NCI-H1092 treated with DMSO at 0.1 percent for 48 hours (cell line): ENCODE measurements around the gene PYY.
"Not testable (repeated sequence)": the region's sequence is repeated elsewhere in the genome, so short reads cannot be mapped to it uniquely, and the experiment has no call there.

Experiments
- DNase-seq: peaks from one replicate; lab custom pipeline; 2025; lab: John Stamatoyannopoulos, UW

Gene PYY

DNA sequence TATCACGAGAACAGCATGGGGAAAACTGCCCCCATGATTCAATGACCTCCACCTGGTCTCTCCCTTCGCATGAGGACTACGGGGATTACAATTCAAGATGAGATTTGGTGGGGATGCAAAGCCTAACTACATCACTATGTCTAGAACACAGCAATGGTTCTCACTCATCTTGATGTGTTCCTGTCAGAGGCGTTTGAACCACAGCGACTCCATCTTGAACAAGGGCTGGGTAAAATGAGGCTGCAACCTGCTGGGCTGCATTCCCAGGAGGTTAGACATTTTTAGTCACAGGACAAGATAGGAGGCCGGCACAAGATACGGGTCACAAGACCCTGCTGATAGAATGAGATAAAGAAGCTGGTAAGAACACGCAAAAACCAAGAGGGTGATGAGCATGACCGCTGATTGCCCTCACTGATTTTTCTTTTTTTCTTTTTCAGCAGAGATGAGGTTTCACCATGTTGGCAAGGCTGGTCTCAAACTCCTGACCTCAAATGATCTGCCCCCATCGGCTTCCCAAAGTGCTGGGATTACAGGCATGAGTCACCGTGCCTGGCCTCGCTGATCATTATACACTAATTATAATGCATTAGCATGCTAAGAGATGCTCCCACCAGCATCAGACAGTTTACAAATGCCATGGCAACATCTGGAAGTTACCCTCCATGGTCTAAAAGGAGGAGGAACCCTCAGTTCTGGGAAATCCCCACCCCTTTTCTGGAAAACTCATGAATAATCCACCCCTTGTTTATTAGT is 8.5 kb downstream of the PYY start:
- no peak for DNase-seq

DNA sequence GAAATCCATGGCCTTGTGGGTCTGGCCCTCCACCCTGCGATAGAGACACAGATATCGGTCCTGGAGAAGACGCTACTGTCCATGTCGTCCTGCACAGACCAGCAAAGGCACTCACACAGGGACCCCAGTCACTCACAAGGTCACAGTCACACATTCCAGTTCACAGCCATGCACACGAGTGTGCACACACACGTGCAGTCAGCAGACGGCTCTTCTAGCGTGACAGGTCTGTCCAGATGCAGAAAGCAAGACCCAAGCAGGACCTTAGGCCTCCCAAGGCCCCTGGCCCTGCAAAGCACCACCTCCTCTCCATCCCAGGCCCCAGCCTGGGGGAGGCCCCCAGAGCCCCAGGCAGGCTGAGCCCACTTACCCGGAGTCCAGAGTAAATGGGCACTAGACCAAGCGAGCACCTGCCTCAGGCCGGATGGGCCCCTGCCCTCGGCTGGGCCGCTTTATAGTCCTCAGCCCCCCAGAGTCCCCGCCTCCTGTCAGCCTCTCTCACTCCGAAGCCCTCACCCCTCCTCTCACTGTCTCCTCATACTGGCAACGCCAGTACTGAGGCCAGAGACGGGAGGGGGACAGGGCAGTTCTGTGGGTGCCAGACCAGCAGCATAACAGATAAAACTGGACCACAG is 11.6 kb downstream of the PYY start, which contains the start of gene PPY:
TSS of gene PPY (minus strand) at position 426 of the 635 bp plus-strand sequence. CDS start 822 bp downstream, outside the sequence.
- no peak for DNase-seq

DNA sequence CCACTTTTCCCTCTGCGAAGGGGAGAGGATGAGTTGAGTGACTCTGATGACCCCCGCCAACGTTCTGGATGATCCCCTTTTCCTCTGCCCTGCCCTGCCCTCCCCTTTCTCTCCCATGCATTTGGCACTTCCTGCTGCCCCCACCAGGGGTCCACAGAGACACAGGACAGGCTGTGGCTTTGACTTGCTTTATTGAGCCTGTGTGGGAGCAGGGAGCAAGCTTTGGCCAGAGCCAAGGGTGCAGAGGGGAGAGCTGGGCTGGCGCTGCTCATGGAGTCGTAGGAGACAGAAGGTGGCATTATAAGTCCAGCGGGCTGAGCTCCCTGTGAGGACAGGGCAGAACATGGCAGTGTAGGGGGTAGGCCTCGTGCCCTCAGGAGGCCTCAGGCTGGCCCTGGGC is 13.1 kb downstream of the PYY start:
- peak; percentile 15 for DNase-seq

DNA sequence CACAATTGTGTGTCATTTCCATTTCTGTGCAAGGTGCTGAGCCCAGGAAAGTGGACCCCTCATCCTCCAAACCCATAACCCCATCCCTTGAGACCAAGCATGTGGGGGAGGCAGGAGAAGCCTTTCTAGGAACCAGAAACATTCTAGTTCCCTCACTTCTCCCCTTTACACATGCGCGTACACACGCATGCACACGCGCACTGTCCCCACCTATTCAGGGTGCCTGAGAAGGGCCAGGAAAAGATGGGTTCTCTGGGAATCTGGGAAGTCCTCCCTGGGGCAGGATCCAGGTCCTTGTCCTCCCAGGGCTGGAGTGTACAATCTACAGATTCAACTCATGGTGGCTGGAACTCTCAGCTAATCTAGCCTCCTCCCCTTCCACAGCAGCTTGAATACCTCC is 13.9 kb downstream of the PYY start:
- no peak for DNase-seq

DNA sequence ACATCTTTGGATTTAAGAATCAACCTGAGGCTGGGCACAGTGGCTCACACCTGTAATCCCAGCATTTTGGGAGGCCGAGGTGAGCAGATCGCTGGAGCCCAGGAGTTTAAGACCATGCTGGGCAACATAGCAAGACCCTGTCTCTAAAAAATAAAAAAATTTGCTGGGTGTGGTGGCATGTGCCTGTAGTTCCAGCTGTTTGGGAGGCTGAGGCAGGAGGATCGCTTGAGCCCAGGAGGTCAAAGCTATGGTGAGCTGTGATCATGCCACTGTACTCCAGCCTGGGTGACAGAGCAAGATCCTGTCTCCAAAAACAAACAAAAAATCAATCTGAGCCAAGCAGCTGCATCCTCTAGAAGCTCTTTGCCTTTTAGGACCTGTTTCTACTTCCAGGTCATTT is 14.3 kb downstream of the PYY start:
- not testable (repeated sequence) for DNase-seq

DNA sequence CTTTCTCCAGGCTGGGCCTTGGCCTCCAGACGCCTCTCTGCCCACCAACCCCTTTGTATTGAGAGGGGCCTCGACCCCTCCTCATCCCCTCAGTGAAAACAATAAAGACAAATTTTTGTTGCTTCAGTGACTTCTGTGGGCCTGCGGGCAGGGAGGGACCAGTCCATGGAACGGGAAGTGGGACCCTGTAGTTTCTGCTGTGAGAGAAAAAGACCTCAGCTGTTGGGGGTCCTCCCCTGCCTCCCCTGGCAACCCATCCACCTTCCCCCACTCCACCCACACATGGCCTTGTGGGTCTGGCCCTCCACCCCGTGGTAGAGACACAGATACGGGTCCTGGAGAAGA is 14.9 kb downstream of the PYY start:
- no peak for DNase-seq

DNA sequence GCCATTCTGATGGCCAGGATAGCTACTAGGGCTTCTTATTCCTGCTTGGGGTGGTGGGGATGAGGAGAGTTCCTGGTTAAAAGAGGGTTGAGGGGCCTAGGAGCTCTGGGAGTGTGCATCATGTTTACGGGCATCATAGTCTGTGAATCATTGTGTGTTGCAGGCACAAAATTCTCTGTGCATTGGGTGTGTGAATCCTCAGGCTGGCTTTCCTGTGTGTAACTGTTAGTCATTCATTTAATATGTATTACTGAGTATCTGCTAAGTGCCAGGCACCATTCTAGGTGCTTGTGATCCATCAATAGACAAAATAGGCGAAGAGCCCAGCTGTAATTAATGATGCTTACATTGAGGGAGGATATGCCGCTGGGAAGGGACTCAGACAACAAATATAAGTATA is 17.3 kb downstream of the PYY start:
- DNase-seq = no peak

DNA sequence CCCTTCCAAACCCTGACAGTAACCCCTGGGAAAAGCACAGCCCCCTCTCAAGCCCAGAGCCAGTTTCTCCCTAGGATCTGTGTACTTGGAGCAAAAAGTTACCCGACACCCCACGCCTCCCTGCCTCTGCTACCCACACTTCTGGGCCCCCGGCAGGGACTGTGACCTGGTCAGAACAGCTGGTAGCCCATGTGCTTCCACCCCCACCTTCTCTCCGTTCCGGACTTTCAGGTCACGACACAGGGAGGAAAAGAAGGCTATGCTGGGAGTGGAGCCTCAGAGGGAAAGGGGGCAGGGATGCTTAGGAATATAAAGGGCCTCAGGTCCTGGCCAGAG is 17.8 kb downstream of the PYY start:
- no peak for DNase-seq

DNA sequence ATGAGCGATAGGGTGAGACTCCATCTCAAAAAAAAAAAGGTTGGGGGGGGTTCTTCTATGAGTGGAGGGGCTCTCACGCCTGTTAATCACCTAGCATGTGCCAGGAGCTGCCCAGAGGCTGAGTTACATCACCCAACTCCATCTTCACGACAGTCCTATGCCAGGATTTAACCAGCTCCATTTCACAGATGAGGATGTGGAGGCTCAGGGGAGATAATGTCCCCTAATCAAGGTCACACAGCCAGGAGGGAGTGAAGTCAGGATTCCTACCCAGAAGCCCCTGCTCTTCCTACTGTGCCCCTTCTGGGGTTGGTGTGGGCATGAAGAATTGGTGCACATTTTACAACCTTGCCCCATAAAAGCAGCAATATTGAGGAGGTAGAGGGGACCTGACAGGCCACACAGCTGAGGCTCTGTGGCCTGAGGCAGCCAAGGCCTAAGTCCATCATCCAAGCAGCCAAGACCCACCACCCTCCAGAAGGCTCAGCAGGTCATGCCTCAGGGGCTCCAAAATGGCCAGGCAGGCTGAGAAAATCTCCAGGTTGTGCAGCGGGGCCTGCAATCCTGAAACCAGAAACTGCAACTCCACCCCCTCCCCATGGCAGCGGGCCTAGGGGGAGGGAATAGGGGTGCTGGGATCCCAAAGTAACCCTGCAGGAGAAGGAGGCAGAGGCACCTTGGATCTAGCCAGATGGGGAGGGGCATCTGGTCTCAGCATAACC is 18.4 kb downstream of the PYY start:
- DNase-seq = no peak

DNA sequence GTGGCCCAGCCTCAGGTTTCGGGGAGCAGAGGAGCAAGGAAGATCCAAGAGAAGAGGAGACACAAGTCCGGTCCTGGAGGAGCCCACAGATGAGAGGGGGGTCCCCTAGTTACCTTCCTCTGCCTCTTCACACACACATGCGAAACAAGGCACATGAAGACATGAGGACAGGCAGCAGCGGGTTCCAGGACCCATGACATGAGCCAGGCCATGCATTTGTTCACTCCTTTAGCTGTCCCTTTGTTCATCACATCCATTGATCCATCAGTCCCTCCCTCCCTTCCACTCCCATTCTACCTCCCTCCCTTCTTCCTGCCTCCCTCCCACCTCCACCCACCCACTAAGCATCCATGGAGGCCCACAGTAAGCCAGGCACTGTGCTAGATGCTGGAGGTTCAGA is 20.8 kb downstream of the PYY start:
- no peak for DNase-seq

DNA sequence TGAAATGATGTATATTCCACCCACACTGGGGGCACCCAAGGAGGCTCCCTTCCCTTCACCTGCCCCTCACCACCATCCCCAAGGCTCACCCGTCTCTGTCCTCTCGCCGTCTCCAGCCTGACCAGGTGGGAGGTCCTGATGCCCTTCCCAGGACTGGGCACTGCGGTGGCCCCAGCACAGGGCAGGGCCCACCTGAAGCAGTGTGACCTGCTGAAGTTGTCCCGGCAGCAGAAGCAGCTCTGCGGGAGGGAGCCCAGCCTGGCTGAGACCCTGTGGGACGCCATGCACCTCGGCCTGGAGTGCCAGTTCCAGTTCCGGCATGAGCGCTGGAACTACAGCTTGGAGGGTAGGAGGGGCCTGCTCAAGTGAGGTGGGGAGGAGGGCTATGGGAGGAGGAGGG is 21.4 kb downstream of the PYY start:
- DNase-seq = no peak

DNA sequence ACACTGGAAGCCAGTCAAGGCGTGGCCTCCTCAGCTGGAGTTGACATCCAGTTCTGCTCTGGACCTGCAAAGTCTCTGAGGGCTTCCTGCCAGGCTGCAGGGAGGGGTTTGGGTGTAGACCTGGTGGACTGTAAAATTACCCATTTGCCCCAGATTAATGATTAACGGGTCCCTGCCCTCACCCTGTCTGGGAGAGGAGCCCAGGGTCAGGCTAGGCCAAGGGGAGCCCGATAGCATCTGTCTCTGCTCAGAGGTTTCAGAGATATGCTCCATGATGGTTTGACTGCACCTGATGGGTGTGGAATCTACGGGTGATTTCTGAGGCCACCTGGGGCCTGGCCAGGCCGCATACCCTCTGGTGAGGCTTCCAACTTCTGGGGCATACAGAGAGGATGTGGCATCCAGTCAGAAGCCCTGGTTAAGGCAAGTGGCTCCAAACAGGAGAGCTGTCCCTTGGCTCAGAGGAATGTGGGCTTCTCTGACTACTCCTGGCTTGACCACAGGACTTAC is 22.6 kb downstream of the PYY start:
- DNase-seq = no peak

DNA sequence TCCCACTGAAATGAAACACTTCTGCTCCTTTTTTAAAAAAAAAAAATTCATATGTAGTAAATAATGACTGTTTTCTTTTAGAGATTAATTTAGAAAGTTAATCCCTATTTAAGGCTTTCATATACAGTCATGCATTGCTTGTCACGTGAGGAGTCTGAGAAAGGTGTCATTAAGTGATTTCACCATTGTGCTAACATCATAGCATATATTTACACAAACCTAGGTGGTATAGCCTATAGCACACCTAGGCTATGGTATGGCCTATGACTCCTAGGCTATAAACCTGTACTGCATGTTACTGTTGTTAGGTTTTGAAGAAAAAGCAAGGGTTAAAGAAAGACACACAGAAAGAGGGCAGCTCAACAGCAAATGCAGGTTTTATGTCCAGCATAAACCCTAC is 25.1 kb downstream of the PYY start:
- no peak for DNase-seq

DNA sequence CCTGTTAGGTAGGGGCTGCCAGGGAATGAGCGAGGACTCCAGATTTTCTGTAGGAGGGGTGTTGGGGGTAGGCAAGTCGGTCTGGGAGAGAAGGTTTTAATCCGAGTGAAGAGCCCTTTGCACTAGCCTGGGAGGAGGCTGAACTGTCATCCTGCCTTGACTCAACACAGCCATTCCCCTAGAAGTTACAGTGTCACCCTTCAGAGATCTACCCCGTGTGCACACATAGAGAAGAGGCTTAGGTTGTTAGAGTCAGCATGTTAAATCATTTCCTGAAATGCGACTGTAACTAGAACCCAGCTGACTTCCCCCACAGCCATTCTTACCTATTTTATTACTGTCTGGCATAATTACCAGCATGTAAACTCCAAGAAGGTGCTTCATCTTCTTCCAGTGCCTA is 25.8 kb downstream of the PYY start:
- not testable (repeated sequence) for DNase-seq

DNA sequence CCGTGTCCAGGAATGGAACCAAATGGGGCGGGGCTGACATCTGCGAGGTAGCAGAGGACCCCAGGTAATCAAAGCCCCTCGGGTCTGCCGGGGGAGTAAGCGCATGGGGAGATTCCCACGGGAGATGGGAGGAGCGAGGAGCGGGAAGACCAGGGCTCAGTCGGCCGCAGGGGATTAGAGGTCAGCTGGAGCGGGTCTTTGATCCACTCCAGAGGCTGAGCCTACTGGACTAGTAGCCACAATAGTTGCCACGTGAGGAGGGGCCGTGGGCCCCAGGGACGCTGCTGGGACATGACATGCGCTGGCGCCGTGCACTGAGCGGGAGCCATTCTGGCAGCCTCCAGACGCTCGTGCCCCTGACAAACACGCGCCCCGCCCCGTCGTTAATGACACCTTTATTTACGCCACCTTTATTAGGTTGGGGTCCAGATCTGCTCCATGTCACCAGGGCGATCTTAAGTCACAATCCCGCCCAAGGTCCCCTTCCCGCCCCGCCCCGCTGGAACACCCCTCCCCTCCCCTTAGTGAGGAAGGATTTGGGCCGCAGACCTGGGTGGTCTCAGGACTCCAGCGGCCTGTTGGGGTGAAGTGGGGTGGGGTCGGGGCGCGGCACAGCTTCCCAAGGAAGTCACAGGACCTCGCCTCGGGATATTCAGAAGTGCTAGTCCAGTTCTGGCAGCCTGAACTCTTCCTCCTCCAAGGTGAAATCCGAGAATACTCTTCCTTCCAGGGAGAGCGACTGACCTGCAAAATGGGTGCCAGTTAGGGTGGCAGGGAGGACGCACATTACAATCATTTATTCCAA is 26.5 kb downstream of the PYY start:
- DNase-seq = no peak

DNA sequence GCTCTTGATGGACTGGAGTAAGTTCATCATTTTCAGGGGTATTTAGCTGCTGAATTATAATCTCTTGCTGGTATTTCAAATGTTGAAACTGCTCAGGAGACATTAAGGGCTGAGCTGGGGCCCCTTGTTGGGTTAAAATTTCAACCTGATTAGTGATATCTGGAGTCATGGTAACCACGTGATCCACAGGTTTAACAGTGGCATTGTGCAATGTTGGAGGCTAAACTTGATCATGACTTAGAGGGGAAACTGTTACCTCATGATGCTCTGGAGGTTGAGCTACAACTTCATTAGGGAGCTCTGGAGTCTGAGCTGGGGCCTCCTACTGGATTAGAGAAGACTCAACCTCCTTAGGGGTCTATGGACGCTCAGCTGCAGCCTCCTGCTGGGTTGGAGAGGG is 29.2 kb downstream of the PYY start:
- DNase-seq = no peak

DNA sequence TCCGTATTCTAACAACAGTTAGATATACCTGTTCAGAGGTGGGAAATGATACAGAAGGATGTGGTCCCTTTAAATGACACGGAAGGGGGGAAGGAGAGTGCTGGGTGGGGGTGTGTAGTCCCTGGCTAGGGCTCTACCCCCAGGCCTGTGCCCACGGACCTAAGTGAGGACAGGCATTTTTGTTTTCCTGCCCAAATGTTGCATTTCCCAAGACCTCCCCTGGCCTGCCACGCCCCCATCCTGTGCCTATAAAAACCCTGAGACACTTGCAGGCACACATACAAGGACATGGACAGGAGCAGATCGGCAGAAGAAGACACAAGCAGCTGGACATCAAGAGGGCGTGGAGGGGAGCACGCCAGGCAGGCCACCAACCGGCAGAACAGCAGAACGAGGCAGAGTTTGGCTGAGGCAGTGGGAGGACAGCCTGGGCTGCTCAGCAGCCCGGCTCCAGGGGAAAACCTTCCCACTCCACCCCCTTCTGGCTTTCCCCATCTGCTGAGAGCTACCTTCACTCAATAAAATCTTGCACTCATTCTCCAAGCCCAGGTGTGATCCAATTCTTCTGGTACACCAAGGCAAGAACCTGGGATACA is 33.1 kb downstream of the PYY start:
- DNase-seq = no peak

DNA sequence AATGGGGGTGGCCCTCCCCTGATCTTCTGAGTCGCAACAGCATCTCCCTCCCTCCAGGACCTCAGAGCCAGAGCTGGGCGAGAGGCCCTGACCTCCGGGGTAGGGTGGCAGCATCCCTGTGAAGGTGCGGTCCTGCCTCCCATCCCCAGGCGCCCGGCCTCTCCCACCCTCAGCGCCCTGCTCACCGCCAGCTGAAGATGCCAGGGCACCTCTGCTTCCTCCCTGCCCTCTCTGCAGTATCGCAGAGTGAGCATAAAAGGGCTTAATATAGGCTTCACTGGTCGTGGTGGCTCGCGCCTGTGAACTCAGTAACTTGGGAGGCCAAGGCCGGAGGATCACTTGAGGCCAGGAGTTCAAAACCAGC is 35.7 kb downstream of the PYY start:
- DNase-seq = no peak

DNA sequence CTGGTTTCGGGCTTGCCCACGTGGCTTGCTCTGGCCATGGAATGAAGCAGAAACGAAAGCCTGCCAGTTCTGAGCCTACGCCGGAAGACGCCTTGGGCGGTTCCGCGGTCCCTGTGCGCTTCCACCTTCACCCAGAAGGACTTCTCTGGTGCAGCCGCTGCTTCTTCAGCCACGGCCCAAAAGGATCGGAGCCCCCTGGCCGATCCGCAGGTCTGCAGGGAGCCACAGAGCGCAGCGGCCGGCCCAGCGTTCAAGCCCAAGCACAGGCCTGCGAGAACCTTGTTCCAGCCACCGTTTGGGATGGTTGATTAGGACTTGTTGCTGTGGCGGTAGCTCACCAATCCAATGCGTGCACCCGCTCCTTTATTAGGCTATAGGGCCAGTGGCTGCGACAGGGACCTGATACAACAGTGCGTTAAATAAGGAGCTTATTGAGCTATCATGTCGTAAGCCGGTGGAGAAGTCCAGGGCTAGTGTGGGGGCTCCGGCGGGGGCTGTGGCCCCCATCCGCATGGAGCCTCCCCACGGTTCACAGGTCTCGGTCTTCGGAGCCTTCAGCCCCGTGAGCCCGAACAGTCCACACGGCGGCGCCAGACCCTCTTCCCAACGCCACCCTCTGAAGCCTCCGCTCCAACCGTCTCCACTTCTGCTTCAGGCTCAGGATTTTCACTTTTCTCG is 36.3 kb downstream of the PYY start:
- DNase-seq = peak; percentile 23

DNA sequence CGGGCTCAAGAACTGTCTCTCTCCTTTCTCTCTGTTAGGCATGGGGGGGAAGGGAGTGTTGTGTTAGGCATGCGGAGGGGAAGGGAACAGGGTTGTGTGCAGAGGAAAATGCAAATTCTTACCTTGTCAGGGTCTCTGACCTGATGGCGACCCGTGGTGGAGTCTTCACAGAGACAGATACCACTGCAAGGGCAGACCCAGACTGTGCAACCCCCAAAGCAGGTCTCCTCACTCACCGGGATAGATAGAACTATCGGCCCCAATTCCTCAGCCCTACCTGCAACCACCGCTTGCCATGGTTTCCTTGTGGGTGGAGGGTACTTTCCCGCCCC is 36.8 kb downstream of the PYY start:
- DNase-seq = no peak

DNA sequence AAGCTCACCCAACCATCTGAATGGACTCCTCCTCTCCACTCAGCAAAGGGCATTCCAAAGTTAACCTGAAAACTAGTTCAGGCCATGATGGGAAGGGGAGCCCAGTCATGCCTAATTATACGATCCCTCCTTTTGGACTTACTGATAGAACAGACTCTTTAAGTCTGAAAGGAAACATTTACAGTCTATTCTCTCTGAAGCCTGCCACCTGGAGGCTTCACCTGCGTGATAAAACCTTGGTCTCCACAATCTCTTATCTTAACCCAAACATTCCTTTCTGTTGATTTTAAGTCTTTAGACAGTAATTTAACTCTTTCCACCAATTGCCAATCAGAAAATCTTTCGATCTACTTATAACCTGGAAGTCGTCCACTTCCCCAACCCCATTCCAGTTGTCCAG is 37.4 kb downstream of the PYY start:
- no peak for DNase-seq

DNA sequence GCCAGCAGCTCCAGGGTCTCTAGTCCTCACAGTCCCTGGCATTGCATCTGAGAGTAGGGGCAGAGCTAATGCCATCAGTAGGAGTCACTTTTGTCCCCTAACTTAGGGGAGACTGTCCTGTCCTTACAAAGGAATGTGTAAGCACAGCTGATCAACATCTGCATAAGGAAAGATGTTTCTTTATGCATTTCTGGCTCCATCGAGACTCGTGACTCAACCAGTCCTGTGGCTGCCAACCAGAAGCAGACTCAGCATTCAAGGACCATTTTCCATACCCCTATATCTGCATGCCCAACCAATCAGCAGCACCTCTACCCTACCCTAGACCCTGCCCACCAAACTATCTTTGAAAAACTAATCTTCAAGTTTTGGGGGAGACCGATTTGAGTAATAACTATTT is 38.2 kb downstream of the PYY start:
- no peak for DNase-seq
